Mammary epithelial cell (primary cell): ENCODE measurements around the gene INHBA.

ENCODE experiments used
- EZH2 ChIP-seq: IDR thresholded peaks from 2 replicates; pipeline ENCODE4 v1.6.1; 2012; ENCODE audit warnings: low read length, inconsistent platforms, borderline replicate concordance
- TF ChIP-seq, protein P1 (sequence below), 2 donors: IDR thresholded peaks in 1 of 2; conservative IDR thresholded peaks in 1 of 2; 2 replicates each; pipeline ENCODE4 v1.5.1; 2011 to 2012; ENCODE audit warnings: inconsistent platforms in 2 of 2, low read length in 2 of 2, mild to moderate bottlenecking in 2 of 2, control low read depth in 1 of 2, low read depth in 1 of 2; ENCODE audit not compliant: insufficient read depth in 1 of 2; ENCODE audit errors: extremely low read depth in 1 of 2

DNA sequence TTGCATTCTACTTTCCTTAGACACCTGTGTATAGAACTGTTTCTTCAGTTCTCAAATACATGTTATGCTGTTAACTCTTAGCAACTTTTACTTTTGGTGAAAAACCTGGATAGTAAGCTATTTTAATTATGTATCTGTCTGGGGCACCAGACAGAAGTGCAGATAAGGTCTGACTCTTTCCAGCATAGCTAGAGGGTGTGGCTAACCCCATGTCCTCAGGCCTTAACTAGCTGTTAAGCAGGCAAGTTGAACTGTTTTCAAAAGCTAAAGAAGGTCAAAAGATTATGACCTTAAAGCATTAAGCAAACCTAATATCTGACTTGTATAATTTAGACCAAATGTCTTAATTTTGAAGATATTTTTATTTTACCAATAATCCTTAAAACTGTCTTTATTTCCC is 45.1 kb upstream of the INHBA start:
- TF ChIP-seq, protein P1, sequence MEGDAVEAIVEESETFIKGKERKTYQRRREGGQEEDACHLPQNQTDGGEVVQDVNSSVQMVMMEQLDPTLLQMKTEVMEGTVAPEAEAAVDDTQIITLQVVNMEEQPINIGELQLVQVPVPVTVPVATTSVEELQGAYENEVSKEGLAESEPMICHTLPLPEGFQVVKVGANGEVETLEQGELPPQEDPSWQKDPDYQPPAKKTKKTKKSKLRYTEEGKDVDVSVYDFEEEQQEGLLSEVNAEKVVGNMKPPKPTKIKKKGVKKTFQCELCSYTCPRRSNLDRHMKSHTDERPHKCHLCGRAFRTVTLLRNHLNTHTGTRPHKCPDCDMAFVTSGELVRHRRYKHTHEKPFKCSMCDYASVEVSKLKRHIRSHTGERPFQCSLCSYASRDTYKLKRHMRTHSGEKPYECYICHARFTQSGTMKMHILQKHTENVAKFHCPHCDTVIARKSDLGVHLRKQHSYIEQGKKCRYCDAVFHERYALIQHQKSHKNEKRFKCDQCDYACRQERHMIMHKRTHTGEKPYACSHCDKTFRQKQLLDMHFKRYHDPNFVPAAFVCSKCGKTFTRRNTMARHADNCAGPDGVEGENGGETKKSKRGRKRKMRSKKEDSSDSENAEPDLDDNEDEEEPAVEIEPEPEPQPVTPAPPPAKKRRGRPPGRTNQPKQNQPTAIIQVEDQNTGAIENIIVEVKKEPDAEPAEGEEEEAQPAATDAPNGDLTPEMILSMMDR (conservative IDR thresholded peaks at IDR 0.05 in 1 of 2, IDR thresholded peaks at IDR 0.05 in 1 of 2; ENCODE audit: extremely low read depth in 1 of 2, insufficient read depth in 1 of 2, low read depth in 1 of 2, low read length in 2 of 2): no peak
- no peak for TF ChIP-seq EZH2
